OCI-LY1 (cell line): ENCODE measurements around the gene RAP1GDS1.

ENCODE experiments used
- EZH2 ChIP-seq: fragments of 200-600 bp; sonication (generic), shearing (Covaris generic); IDR thresholded peaks from 2 replicates; pipeline ENCODE4 v1.8.0; 2017; ENCODE audit warnings: borderline replicate concordance, mixed run types, mild to moderate bottlenecking, antibody characterized with exemption, low read length, moderate library complexity, mixed read lengths
- TF ChIP-seq, protein P1 (sequence below): fragments of 200-600 bp; sonication (generic), shearing (Covaris generic); IDR thresholded peaks from 2 replicates; pipeline ENCODE4 v1.5.1; 2017; ENCODE audit warnings: mild to moderate bottlenecking, antibody characterized with exemption, low read length, moderate library complexity, mixed read lengths

DNA sequence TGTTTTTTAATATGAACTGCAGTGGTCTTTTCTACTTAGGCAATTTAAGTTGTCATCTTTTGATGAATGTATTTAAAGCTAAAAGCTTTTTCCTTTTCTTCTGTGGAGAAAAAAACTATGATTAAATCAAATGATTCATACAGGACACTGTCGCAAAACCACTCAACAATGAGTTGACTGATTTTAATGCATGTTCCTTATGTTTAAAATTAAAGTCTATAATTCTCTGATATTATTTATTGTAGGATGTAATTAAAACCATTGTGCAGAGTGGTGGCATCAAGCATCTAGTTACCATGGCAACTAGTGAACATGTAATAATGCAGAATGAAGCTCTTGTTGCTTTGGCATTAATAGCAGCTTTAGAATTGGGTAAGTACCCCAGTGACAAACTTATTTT, 172.5 kb downstream of the RAP1GDS1 start:
- TF ChIP-seq, protein P1, sequence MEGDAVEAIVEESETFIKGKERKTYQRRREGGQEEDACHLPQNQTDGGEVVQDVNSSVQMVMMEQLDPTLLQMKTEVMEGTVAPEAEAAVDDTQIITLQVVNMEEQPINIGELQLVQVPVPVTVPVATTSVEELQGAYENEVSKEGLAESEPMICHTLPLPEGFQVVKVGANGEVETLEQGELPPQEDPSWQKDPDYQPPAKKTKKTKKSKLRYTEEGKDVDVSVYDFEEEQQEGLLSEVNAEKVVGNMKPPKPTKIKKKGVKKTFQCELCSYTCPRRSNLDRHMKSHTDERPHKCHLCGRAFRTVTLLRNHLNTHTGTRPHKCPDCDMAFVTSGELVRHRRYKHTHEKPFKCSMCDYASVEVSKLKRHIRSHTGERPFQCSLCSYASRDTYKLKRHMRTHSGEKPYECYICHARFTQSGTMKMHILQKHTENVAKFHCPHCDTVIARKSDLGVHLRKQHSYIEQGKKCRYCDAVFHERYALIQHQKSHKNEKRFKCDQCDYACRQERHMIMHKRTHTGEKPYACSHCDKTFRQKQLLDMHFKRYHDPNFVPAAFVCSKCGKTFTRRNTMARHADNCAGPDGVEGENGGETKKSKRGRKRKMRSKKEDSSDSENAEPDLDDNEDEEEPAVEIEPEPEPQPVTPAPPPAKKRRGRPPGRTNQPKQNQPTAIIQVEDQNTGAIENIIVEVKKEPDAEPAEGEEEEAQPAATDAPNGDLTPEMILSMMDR: no peak
- TF ChIP-seq EZH2: no peak
